ENCODE measurements around the gene POLR1C.
"Not testable (repeated sequence)": the region's sequence is repeated elsewhere in the genome, so short reads cannot be mapped to it uniquely, and the experiment has no call there.

Gene POLR1C

DNA sequence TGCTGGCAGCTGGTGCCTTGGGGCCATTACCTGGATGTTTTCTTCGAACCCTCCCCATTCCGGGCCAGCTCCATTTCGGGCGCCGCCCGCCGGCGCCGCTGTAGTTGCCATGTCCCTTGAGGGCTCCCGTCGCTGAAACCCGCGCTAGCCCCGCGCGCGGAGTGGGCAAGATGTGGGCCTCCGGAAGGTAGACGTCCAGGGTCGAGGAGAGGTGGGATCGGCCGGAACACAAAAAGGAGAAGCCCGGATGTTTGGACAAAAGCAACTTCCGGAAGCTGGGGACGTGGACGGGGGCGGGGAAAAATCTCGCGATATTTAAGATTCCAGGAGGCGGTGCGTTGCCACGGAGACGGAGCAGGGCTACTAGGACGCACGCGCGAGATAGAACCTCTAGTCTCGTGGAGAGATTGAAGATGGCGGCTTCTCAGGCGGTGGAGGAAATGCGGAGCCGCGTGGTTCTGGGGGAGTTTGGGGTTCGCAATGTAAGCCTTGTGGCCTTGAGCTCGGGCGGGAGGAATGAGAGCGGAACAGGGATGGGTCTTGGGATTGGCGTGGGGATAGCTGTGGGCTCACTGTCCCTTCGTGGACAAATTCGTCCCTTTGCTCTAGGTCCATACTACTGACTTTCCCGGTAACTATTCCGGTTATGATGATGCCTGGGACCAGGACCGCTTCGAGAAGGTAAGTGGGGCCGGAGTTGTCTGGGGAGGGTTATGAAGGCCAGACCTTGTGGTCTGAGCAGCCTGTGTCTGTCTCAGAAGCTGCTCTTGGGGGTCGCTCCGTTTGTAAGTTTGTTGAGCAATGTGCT lies at the start of gene POLR1C, which contains the start of gene YIPF3:
Gene POLR1C, plus strand, starts transcription at position 393 of the 808 bp plus-strand sequence. Its CDS starts 21 bp downstream, at position 414.
Gene YIPF3, minus strand, starts transcription at position 230 of the 808 bp plus-strand sequence. Its CDS starts 119 bp downstream, at position 111.
- DNase-seq (ENCODE audit: low read depth) = peak; percentile 100

DNA sequence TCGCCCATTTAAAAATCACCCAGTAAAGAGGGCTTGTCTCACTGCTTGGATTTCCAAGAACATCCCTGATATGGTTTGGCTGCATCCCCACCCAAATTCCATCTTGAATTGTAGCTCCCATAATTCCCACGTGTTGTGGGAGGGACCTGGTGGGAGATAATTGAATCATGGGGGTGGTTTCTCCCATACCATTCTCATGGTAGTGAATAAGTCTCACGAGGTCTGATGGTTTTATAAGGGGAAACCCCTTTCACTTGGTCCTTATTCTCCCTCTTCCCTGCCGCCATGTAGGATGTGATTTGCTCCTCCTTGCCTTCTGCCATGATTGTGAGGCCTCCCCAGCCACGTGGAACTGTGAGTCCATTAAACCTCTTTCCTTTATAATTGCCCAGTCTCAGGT lies 49.6 kb upstream of the POLR1C start:
- not testable (repeated sequence) for DNase-seq (ENCODE audit: low read depth)

DNA sequence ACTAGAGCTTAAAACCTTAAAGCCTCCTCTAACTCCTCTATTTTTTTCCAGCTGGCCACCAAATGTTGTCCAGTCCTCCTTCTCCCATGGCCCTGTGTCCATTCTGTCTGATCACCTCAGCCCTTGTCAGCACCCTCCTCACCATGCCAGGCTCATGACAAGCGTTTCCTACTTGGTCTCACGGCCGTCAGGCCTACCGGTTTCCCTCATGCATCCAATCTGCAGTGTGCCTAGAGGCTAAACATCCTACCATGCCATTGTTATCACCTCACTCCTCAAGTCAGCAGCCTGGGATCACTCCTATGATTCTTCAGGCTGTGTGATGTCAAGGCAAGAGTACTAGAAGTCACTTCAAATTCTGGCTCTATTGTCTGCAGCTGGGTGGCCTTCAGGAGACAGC lies 49.1 kb upstream of the POLR1C start:
- DNase-seq (ENCODE audit: low read depth) = no peak

- no peak for DNase-seq (ENCODE audit: low read depth)
Observed at GRCh38 chr6:43468240-43468639, 48.6 kb upstream of the POLR1C start.

- no peak for DNase-seq (ENCODE audit: low read depth)
Observed at GRCh38 chr6:43468748-43469681, 47.9 kb upstream of the POLR1C start.

DNA sequence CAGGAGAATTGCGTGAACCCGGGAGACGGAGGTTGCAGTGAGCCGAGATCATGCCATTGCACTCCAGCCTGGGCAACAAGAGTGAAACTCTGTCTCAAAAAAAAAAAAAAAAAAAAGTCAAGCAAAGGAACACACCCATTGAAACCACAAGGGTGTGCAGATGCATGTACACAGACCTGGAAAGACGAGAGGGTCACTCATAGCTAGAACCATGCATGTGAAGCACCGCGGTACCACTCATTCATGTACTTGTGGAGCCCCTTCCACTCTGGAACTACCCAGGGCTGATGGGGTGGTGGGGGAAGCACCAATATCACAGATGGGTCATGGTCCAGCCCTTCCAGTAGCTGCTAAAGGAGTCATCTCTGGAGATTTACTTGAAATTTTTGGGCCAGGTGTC lies 46.9 kb upstream of the POLR1C start:
- no peak for DNase-seq (ENCODE audit: low read depth)

DNA sequence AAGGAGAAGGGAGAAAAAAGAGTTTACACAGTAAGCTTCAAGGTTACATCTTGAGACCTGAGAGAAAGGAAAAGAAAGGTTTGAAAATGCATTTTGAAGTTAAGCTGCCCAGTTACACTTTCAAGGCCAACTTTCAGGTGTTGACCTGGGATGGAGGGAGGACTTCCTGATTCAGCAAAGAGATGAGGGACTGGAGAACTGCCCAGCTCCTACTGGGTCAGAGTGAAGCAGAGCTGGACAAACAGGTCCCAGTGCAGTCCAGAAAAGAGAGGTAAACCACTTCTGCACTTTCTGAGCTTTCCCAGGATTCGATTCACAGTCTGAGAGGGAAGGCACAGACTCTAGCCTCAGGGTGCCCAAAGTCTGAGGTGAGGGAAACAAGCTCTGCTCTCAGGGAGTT lies 45.5 kb upstream of the POLR1C start:
- DNase-seq (ENCODE audit: low read depth) = no peak

DNA sequence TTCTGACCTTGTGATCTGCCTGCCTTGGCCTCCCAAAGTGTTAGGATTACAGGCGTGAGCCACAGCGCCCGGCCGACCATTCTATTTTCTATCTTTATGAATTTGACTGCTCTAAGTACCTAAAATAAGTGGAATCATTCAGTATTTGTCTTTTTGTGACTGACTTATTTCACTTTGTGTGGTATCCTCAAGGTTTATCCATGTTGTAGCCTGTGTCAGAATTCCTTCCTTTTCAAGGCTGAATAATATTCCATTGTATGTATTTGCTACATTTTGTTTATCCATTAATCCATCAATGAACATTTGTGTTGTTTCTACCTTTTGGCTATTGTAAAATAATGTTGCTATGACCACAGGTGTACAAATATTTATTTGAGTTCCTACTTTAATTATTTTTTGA lies 44.4 kb upstream of the POLR1C start:
- DNase-seq (ENCODE audit: low read depth) = no peak

- no peak for DNase-seq (ENCODE audit: low read depth)
Observed at GRCh38 chr6:43475516-43475915, 41.4 kb upstream of the POLR1C start.

DNA sequence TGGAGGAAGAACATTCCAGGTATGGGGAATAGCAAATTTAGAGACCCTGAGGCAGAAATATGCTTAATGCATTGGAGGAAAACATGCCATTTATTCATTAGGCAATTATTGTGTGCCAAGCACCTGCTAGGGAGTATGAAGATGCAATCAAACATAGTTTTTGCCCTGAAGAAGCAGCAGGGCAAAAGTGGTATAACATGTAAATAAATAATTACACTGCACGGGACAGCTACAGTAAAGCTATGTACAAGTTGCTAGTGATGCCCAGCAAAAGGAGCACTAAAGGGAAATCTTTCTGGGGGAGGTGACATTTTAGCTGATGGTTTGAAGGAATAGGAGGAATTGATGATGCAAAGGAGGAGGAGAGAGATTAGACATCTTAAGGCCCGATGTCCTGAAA lies 40.1 kb upstream of the POLR1C start:
- DNase-seq (ENCODE audit: low read depth) = peak; percentile 32

- DNase-seq (ENCODE audit: low read depth) = peak; percentile 91
Observed at GRCh38 chr6:43477235-43478007, 39.5 kb upstream of the POLR1C start, which contains the start of gene TJAP1. Gene TJAP1, plus strand, starts transcription at chr6:43477570. Its CDS starts 21,432 bp downstream, at chr6:43499002.

DNA sequence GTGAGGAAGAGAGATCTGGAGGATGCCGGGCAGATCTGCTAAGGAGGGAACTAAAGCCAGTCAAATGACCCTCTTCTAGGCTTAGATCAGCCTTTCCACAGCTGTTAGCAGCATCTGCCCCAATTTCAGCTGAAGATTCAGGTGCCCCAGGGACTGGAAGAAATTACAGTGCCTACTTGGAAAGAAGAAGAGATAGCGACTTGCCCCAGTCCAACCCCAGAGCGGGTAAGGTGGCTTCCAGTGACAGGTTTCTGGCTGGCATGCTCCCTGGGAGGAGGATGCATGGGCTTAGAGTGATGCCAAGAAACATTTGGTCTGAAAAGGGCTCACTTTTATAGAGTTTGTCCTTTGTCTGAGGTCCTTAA lies 38.9 kb upstream of the POLR1C start:
- no peak for DNase-seq (ENCODE audit: low read depth)

GRCh38 chr6:43481075-43481474 lies 35.8 kb upstream of the POLR1C start:
- no peak for DNase-seq (ENCODE audit: low read depth)

DNA sequence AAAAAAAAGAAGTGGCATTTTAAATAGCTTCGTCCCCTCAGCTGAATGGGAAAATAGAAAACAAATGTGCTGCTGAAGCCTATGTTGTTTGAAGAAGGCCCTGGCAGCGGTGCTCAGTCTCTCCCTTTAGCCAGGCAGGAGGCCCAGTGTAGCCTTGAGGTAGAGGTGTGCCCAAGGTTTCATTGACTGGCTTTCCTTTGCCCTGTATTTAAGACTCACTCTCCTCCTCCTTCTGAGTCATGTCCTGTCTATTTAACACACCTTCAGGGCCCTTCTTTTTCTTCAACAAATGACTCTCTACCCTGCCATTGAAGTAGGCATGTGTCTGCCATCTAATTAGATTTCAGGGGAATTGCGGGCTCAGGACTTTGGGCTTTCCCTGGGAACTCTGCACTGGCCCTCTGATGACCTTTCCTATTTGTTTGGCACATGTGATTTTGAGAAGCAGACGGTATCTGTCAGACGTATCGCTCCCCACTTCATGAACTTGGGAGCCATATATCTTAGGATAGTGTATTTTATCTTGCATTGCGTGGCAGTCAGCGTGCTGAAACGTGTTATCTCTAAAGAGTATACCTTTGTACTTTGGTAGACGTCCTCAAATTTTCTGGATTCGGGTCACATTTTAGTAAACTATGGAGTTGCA lies 35.2 kb upstream of the POLR1C start:
- DNase-seq (ENCODE audit: low read depth) = peak; percentile 45

DNA sequence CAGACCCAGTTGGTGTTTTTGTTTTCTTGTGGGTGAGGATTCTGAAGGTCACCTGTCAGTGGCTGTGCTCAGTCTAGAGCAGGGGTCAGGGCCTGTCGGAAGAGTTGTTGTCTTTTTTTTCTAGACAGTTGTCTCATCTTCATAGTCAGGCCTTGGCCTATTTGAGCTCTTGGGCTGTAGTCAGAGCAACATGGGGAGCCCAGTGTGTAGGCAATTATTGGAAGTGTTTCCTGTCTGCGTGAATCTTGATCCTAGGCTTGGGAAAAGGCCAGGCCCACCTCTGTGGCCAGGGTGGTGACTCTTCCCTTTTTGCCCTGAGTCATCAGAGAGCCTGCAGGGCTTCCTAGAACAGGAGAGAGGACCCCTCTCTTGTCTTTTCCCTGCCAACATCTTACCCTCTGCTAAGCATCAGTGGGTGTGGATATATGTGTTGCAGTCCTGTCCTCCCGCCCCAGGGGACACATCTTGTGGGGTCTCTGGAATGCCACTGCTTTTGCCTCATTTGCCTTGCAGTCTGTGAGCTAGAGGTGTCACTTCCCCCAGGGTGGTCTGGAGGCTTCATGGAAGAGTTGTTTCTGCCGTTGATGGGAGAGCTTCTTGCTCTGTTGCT lies 28.1 kb upstream of the POLR1C start:
- DNase-seq (ENCODE audit: low read depth) = peak; percentile 85

DNA sequence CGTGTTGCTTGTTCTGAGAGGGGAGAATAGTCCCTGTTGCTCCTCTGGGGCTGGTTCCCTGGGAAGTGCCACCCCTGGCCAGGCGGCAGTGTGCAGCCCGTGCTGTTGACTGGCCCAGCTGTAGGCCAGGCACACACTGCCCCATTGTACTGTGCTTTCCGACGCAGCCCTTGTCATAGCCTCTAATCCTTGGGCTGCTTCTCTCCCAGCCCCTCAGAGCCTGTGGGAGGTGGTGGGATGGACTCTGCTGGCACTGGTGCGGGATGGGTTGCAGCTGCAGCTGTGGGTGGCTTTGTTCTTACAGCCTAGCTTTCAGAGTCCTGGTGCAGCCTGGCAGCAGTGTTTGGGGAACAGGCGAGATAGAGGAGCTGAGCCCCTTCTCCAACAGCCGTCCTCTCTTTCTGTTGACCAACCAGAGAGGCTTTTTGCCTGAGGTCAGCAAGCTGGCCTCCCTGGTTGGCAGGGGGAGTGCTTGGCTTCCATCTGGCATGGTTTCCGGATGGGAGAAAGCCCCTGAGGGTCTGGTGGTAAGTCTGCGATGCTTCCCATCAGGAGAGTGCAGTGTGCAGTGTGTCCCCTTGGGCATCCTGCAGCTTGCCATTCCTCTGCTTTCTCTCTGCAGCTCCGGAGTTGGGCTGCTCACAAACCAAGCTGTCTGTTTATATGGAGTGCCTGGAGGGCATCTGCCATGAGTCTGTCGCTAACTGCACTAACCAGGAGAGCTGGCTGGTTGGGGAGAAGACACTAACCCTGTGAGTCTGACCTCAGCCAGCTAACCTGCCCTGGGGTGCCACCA lies 27.4 kb upstream of the POLR1C start:
- no peak for DNase-seq (ENCODE audit: low read depth)

DNA sequence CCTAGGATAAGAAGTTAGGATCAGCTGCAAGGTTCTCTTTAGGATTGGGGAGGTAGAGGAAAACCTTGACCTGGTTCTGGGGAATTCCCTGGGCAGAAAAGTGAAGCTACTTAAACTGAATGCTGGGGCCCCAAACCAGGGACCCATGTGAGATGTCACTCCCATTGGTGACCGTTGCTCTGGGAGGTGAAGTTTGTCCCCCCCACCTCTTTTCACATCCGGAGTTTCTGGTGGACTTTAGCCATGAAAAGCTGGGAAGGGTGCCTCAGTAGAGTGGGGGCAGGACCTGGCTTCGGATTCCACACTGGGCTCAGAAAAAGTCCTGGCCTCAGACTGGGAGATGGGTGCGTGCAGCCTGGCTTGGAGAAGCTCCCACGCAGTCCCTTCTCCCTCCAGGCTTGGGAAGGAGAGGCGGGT lies 26.4 kb upstream of the POLR1C start:
- DNase-seq (ENCODE audit: low read depth) = no peak

GRCh38 chr6:43491750-43492661 lies 24.9 kb upstream of the POLR1C start:
- DNase-seq (ENCODE audit: low read depth) = peak; percentile 87

- peak; percentile 45 for DNase-seq (ENCODE audit: low read depth)
Observed at GRCh38 chr6:43492673-43493072, 24.2 kb upstream of the POLR1C start.

Data from ELR (cell line).